ENCODE data around the gene ROR2.

DNA sequence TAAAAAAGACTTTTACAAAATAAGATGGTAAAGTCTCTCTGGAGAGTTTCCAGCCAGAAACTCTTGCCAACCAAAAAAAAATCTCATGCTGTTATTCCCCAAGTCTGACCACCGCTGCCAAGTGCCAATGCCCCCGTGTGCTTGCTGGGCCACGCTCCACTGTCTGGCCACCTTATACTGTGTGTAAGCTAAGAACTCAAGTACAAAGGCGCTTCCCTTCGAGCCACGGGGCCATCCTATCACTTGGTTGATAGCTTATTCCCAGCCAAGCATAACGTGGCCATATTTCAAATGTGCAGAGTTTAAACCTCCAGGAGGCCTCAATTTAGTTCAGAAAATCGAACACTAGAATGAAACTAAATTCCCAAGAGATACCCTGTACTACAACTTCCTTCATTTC is 36.0 kb downstream of the ROR2 start:
- TF ChIP-seq, protein P1, sequence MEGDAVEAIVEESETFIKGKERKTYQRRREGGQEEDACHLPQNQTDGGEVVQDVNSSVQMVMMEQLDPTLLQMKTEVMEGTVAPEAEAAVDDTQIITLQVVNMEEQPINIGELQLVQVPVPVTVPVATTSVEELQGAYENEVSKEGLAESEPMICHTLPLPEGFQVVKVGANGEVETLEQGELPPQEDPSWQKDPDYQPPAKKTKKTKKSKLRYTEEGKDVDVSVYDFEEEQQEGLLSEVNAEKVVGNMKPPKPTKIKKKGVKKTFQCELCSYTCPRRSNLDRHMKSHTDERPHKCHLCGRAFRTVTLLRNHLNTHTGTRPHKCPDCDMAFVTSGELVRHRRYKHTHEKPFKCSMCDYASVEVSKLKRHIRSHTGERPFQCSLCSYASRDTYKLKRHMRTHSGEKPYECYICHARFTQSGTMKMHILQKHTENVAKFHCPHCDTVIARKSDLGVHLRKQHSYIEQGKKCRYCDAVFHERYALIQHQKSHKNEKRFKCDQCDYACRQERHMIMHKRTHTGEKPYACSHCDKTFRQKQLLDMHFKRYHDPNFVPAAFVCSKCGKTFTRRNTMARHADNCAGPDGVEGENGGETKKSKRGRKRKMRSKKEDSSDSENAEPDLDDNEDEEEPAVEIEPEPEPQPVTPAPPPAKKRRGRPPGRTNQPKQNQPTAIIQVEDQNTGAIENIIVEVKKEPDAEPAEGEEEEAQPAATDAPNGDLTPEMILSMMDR (IDR thresholded peaks at IDR 0.05), result no peak
- TF ChIP-seq POLR2AphosphoS5 (IDR thresholded peaks at IDR 0.05) (no peak), POLR2A (IDR thresholded peaks at IDR 0.05) (no peak)
